Psoas muscle (tissue), 8 donors: ENCODE data around the gene CHCHD6. TPM values are rescaled to one million over a fixed set of nuclear protein-coding genes. Genes with fewer than 3 reads are reported as not detected.

Source experiments
- ATAC-seq, 4 donors: fragments of 200-7000 bp; cut with Tn5 transposase; one replicate each; pipeline ENCODE4 v1.9.1; 2020; ENCODE audit warnings: moderate library complexity in 3 of 4, mild to moderate bottlenecking in 2 of 4
- DNase-seq, 2 donors: peaks; one replicate each; pipeline ENCODE4 v3.0.0-alpha.2; 2020
- H3K27ac ChIP-seq: fragments of 200-600 bp; one replicate; pipeline ENCODE4 v1.8.0; 2022
- H3K27me3 ChIP-seq, 3 donors: fragments of 200-600 bp in 1 of 3; one replicate each; pipeline versions ENCODE4 v1.6.1 to v1.8.0; 2013 to 2022; ENCODE audit warnings: low read length in 2 of 3, mild to moderate bottlenecking in 2 of 3, moderate library complexity in 1 of 3; ENCODE audit not compliant: insufficient read depth in 3 of 3
- H3K36me3 ChIP-seq, 2 donors: fragments of 200-600 bp in 1 of 2; one replicate each; pipeline versions ENCODE4 v1.6.1 to v1.8.0; 2013 to 2022; ENCODE audit warnings: low read depth in 1 of 2, mild to moderate bottlenecking in 1 of 2, moderate library complexity in 1 of 2; ENCODE audit not compliant: insufficient read depth in 1 of 2
- H3K4me1 ChIP-seq: fragments of 200-600 bp; one replicate; pipeline ENCODE4 v1.8.0; 2022
- H3K4me3 ChIP-seq: fragments of 200-600 bp; one replicate; pipeline ENCODE4 v1.8.0; 2022; ENCODE audit warnings: mild to moderate bottlenecking
- H3K9me3 ChIP-seq: fragments of 200-600 bp; one replicate; pipeline ENCODE4 v1.8.0; 2022
- CTCF ChIP-seq: fragments of 200-600 bp; IDR thresholded peaks from one replicate; pipeline ENCODE4 v1.8.0; 2022; ENCODE audit warnings: antibody characterized with exemption
- WGBS, 3 donors: extraction: QIAGEN DNeasy Blood & Tissue Kit; methylation state at CpG; one replicate each; pipeline versions ENCODE4 v1.1.6 to v1.1.7; 2013; 5-methylcytosine and 5-hydroxymethylcytosine counted together
- intact Hi-C, 2 donors: fragments of 100-400 bp; cut with DNase I; formaldehyde crosslinking; loops; one replicate each; pipeline versions ENCODE4 v1.11.0 to v1.14.2; 2022
- polyA plus RNA-seq, 3 donors: library from polyadenylated mRNA; stranded (reverse); fragments of 200-250 nt; gene quantifications; one replicate each; pipeline ENCODE4 v1.2.3, GENCODE V29; 2013
- total RNA-seq, 4 donors: library from RNA; stranded (reverse); fragmentation: NEBNext Ultra II Directional in 2 of 4; extraction: Animal tissue kit (Norgen Biotek cat#: 25700) in 2 of 4; gene quantifications; one replicate each; pipeline versions ENCODE4 v1.2.1 to v1.2.4, GENCODE V29; 2021 to 2023
- donor health status: healthy with polysubstance abuse.
- donor health status: DM: no; HTN: no; CAD: no; lungs with moderate emphysema.
- donor health status: Bipolar disorder and iron deficiency.
- donor health status: healthy.
- donor health status: DM: yes; HTN: yes; CAD: no.
- donor health status: DM: no; HTN: no; CAD: no.
- donor health status: DM: no; HTN: no; CAD: no.
- donor health status: DM: yes; HTN: yes; CAD: no.

Gene CHCHD6
- total and polyA plus RNA-seq, 7 donors: 2.4 to 13.8 (median 3.5) TPM

- Histone ChIP-seq H3K27ac (no peak overlapping the region), H3K4me3 (no peak overlapping the region), H3K36me3 (no peaks in the 10 kb centered on the region), H3K27me3 (no peaks in the 10 kb centered on the region), H3K9me3 (no peaks in the 10 kb centered on the region), H3K4me1 (no peaks in the 10 kb centered on the region)
- TF ChIP-seq CTCF: no peak
- DNase-seq (no peak), ATAC-seq (peak in 2 of 4 donors; percentile 46 to 63)
- intact Hi-C loops: no loop called here
- WGBS, 3 donors: 39 to 71% (median 45%) methylated on average over 3 of the region's 3 CpGs
Observed at GRCh38 chr3:126880901-126881300, 176.9 kb downstream of the CHCHD6 start.

GRCh38 chr3:126881861-126882260, 177.8 kb downstream of the CHCHD6 start:
- H3K4me1 ChIP-seq: no peaks in the 10 kb centered on the region
- DNase-seq: no peak
- H3K4me3 ChIP-seq: no peak overlapping the region
- H3K9me3 ChIP-seq: no peaks in the 10 kb centered on the region
- 95 to 97% (median 97%) methylated on average over 6 of the region's 6 CpGs for WGBS, 3 donors
- intact Hi-C loops: no loop called here
- H3K27me3 ChIP-seq: no peaks in the 10 kb centered on the region
- TF ChIP-seq CTCF: no peak
- no peak overlapping the region for H3K27ac ChIP-seq
- no peaks in the 10 kb centered on the region for H3K36me3 ChIP-seq
- ATAC-seq: no peak

- WGBS, 3 donors: 91 to 96% (median 92%) methylated on average over 7 of the region's 7 CpGs
- H3K27ac ChIP-seq: no peak overlapping the region
- intact Hi-C loops: no loop called here
- TF ChIP-seq CTCF: no peak
- H3K4me1 ChIP-seq: no peaks in the 10 kb centered on the region
- no peaks in the 10 kb centered on the region for H3K27me3 ChIP-seq
- H3K9me3 ChIP-seq: no peaks in the 10 kb centered on the region
- ATAC-seq (peak in 1 of 4 donors; percentile 22), DNase-seq (peak in 1 of 2 donors; percentile 44)
- no peaks in the 10 kb centered on the region for H3K36me3 ChIP-seq
- no peak overlapping the region for H3K4me3 ChIP-seq
Observed at GRCh38 chr3:126883241-126883640, 179.2 kb downstream of the CHCHD6 start.

- no peaks in the 10 kb centered on the region for H3K4me1 ChIP-seq
- H3K27ac ChIP-seq: no peak overlapping the region
- 38 to 52% (median 46%) methylated on average over 1 of the region's 1 CpG for WGBS, 3 donors
- DNase-seq: no peak
- H3K4me3 ChIP-seq: no peak overlapping the region
- intact Hi-C loops: no loop called here
- H3K27me3 ChIP-seq: no peaks in the 10 kb centered on the region
- ATAC-seq: no peak
- no peaks in the 10 kb centered on the region for H3K9me3 ChIP-seq
- H3K36me3 ChIP-seq: no peaks in the 10 kb centered on the region
- no peak for TF ChIP-seq CTCF
Observed at GRCh38 chr3:126885425-126885824, 181.4 kb downstream of the CHCHD6 start.

GRCh38 chr3:126886217-126886616, 182.2 kb downstream of the CHCHD6 start:
- DNase-seq (no peak), ATAC-seq (no peak)
- TF ChIP-seq CTCF: no peak
- no peak overlapping the region for H3K27ac ChIP-seq
- H3K27me3 ChIP-seq: no peaks in the 10 kb centered on the region
- WGBS, 3 donors: 88 to 89% (median 88%) methylated on average over 5 of the region's 5 CpGs
- no peaks in the 10 kb centered on the region for H3K36me3 ChIP-seq
- H3K4me3 ChIP-seq: no peak overlapping the region
- no peaks in the 10 kb centered on the region for H3K4me1 ChIP-seq
- H3K9me3 ChIP-seq: no peaks in the 10 kb centered on the region
- intact Hi-C loops: no loop called here
